Mesothelial cell of epicardium (in vitro differentiated cells): ENCODE measurements around the gene STAG3. TPM values are rescaled to one million over a fixed set of nuclear protein-coding genes. Genes with fewer than 3 reads are reported as not detected.
"Not testable (repeated sequence)": the region's sequence is repeated elsewhere in the genome, so short reads cannot be mapped to it uniquely, and the experiment has no call there.

ENCODE experiments used
- DNase-seq, 2 experiments: peaks; one replicate each; pipeline ENCODE4 v3.0.0; 2021; ENCODE audit warnings: low spot score in 2 of 2; ENCODE audit not compliant: unreplicated experiment in 2 of 2
- H3K27ac Mint-ChIP-seq: 2 replicates; pipeline ENCODE4 v1.8.0; 2021; ENCODE audit warnings: mixed read lengths
- H3K27me3 Mint-ChIP-seq: 2 replicates; pipeline ENCODE4 v1.8.0; 2021; ENCODE audit warnings: low read depth, mixed read lengths
- H3K36me3 Mint-ChIP-seq: 2 replicates; pipeline ENCODE4 v1.8.0; 2021; ENCODE audit warnings: mixed read lengths
- H3K4me1 Mint-ChIP-seq: 2 replicates; pipeline ENCODE4 v1.8.0; 2021; ENCODE audit warnings: mixed read lengths
- H3K4me3 Mint-ChIP-seq: 2 replicates; pipeline ENCODE4 v1.8.0; 2021; ENCODE audit warnings: mild to moderate bottlenecking, moderate library complexity, mixed read lengths
- H3K9me3 Mint-ChIP-seq: 2 replicates; pipeline ENCODE4 v1.8.0; 2021; ENCODE audit warnings: mixed read lengths
- total RNA-seq: library from RNA; stranded (reverse); gene quantifications from 3 replicates; pipeline ENCODE4 v1.2.1, GENCODE V29; 2021
- TF ChIP-seq, protein P1 (sequence below): fragments of 200-600 bp; sonication (generic); IDR thresholded peaks from one replicate; pipeline ENCODE4 v1.5.0; 2021; ENCODE audit warnings: antibody characterized with exemption; ENCODE audit not compliant: unreplicated experiment

The STAG3 gene
- total RNA-seq, 1 donor from 2014 or later = 0.94 TPM

DNA sequence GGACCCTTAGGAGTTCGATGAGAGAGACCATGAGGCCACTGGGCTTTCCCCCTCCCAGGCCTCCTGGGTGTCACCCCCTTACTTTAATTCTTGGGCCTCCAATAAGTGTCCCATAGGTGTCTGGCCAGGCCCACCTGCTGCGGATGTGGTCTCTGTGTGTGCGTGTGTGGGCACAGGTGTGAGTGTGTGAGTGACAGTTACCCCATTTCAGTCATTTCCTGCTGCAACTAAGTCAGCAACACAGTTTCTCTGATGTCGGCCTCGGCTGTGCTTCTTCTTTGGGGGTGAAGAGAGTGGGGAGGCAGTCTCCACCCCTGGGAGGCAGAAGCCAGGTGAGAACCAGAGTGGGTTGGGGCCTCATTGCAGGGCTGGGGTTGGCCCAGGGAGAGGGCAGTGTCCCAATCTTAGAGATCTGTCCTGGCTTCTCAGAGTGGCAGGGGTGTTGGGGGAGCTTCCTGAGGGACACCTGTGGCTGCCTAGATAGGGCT is 43.6 kb downstream of the STAG3 start:
- Mint-ChIP-seq H3K27me3 (no peaks in the 10 kb centered on the region), H3K9me3 (no peaks in the 10 kb centered on the region), H3K4me1 (no peaks in the 10 kb centered on the region), H3K27ac (no peak overlapping the region), H3K4me3 (no peak overlapping the region), H3K36me3 (peaks cover 3% of the 10 kb centered on the region)
- TF ChIP-seq, protein P1, sequence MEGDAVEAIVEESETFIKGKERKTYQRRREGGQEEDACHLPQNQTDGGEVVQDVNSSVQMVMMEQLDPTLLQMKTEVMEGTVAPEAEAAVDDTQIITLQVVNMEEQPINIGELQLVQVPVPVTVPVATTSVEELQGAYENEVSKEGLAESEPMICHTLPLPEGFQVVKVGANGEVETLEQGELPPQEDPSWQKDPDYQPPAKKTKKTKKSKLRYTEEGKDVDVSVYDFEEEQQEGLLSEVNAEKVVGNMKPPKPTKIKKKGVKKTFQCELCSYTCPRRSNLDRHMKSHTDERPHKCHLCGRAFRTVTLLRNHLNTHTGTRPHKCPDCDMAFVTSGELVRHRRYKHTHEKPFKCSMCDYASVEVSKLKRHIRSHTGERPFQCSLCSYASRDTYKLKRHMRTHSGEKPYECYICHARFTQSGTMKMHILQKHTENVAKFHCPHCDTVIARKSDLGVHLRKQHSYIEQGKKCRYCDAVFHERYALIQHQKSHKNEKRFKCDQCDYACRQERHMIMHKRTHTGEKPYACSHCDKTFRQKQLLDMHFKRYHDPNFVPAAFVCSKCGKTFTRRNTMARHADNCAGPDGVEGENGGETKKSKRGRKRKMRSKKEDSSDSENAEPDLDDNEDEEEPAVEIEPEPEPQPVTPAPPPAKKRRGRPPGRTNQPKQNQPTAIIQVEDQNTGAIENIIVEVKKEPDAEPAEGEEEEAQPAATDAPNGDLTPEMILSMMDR = no peak
- no peak for DNase-seq

DNA sequence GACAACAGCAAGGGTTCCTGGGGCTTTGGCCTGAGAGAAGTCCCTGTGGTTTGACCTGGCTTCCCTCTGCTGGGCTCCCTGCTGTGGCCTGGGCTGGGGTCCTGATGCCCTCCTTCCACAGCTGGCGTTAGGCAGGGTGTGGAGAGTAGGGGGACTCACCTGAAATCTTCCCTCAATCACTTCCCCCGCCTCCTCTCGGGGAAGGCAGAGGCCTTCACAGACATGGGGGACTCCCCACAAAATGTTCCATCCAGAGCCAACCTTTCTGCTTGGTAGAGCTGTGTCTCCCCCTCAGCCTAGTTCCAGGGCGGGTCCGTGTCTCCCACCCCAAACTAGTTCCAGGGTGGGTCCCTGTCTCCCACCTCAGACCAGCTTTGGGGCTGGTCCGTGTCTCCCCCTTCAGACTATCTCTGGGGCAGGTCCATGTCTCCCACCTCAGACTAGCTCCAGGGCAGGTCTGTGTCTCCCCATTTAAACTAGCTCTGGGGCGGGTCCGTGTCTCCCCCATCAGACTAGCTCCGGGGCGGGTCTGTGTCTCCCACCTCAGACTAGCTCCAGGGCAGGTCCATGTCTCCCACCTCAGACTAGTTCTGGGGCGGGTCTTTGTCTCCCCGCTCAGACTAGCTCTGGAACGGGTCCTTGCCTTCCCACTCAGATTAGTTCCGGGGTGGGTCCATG is 44.2 kb downstream of the STAG3 start:
- Mint-ChIP-seq H3K27me3 (no peaks in the 10 kb centered on the region), H3K9me3 (no peaks in the 10 kb centered on the region), H3K36me3 (peaks cover 3% of the 10 kb centered on the region), H3K4me1 (no peaks in the 10 kb centered on the region), H3K4me3 (no peak overlapping the region), H3K27ac (no peak overlapping the region)
- TF ChIP-seq, protein P1 = no peak
- DNase-seq = no peak

DNA sequence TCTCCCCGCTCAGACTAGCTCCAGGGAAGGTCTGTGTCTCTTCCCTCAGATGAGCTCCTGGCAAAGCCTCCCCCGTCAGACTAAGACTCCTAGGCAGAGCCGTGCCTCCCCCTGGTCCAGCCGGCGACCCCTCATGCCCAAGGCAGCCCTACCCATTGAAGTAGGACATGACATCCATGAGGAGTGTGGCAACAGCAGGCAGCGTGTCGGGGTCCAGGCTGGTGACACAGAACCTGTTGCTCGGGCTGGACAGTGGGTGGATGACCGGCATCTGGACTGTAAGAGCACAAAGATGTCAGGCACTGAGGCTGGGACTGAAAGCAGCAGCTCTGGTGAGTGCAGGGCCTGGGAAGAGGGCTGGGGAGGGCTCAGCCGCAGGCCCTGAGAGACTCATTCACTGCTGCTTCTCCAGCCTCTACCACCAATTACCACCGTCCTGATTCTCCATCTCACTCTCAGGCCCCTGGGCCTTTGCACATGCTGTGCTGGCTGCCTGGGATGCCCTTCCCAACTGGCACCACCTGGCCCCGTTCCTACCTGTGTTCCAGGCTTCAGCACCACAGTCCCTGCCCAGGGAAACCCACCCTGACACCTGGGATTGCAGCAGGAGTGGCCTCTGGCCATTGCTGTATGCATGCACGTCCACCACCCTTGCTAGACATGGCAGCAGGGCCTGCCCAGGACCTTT is 44.9 kb downstream of the STAG3 start:
- Mint-ChIP-seq H3K4me3 (no peak overlapping the region), H3K27ac (no peak overlapping the region), H3K27me3 (no peaks in the 10 kb centered on the region), H3K36me3 (peaks cover 3% of the 10 kb centered on the region), H3K9me3 (no peaks in the 10 kb centered on the region), H3K4me1 (no peaks in the 10 kb centered on the region)
- TF ChIP-seq, protein P1 = no peak
- no peak for DNase-seq

DNA sequence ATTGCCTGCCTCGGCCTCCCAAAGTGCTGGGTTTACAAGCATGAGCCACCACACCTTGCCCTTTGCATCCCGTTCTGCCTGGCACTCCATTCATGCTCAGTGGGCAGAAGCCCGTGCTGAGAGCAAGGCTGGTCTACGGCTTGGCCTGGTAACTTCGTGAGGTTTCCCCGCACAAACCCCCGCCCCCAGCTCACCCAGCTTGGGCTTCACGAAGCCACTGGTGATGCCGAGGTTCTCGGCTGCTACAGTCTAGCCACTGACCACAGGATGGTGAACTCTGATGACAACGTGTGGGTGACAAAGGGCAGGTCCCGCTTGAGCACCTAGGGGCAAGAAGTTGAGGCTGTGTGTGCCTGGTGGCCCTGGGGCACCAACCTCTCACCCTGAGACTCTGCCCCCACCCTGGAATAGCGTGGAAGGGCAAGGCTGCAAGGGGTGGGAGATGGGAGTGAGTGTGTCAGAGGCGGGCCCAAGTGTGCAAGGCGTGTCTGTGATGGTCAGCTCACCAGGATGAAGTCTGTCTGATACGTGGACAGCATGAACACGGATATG is 45.7 kb downstream of the STAG3 start:
- not testable (repeated sequence) for H3K36me3 Mint-ChIP-seq, H3K27me3 Mint-ChIP-seq, H3K4me3 Mint-ChIP-seq, H3K27ac Mint-ChIP-seq, DNase-seq, H3K4me1 Mint-ChIP-seq, H3K9me3 Mint-ChIP-seq

DNA sequence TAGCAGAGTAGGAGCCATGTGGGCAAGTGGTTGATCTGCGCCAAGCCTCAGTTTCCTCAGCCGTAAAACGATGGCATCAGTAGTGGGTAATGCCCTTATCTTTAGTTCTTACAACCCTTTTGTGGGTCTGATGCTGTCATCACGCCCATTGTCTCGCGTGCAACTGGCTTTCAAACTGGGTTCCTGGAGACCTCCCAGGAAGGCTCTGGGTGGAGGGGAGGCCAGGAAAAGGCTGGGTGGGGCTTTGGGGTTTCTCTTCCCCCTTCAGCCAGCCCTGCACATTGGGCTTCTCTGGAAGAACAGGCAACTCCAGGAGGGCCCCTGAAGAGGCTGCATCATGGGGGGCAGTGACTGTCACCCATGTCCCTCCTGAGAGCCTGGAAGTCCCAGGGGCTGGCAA is 47.2 kb downstream of the STAG3 start:
- not testable (repeated sequence) for H3K4me3 Mint-ChIP-seq, H3K27me3 Mint-ChIP-seq, DNase-seq, H3K36me3 Mint-ChIP-seq, H3K9me3 Mint-ChIP-seq, H3K27ac Mint-ChIP-seq, H3K4me1 Mint-ChIP-seq

DNA sequence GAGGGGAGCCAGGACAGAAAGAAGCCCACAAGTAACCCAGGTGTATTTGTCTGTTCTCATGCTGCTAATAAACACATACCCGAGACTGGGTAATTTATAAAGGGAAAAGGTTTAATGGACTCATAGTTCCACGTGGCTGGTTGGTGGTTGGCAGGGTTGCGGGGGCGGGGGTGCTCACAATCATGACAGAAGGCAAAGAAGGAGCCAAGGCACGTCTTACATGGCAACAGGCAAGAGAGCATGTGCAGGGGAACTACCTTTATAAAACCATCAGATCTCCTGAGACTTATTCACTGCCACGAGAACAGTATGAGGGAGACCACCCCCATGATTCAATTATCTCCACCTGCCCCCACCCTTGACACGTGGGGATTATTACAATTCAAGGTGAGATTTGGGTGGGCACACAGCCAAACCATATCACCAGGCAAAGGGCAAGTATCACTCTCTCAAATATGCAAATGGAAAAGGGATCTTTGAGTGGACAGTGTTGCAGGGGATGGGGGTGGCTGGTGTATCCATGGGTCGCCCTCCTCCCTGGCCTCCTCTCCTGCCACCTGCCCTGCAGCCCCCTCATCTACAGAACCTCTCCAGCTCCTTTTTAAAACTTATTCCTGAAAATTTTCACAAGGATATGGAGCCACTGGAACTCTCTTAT is 57.1 kb downstream of the STAG3 start:
- H3K36me3 Mint-ChIP-seq = peaks cover 13% of the 10 kb centered on the region
- not testable (repeated sequence) for H3K9me3 Mint-ChIP-seq, H3K27me3 Mint-ChIP-seq, H3K4me3 Mint-ChIP-seq, H3K27ac Mint-ChIP-seq, H3K4me1 Mint-ChIP-seq, DNase-seq

DNA sequence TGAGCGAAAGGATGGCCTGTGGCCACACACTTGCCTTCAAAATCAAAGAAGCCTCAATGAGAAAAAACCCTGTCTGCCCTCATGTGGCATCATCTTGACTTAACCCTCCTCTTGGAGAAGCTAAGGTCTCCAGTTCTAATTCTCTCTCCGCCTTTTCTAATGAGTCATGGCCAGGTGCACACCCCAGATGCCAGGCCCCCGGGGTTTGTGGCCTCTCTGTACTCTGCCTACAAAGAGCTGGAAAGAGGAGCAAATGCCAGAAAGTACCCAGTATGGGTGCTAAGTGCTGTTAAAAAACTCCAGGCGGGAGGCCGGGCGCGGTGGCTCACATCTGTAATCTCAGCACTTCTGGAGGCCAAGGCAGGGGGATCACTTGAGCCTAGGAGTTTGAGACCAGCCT is 62.3 kb downstream of the STAG3 start:
- H3K27ac Mint-ChIP-seq, H3K27me3 Mint-ChIP-seq, H3K4me1 Mint-ChIP-seq, H3K4me3 Mint-ChIP-seq, DNase-seq, H3K9me3 Mint-ChIP-seq: not testable (repeated sequence)
- H3K36me3 Mint-ChIP-seq = peaks cover 12% of the 10 kb centered on the region

DNA sequence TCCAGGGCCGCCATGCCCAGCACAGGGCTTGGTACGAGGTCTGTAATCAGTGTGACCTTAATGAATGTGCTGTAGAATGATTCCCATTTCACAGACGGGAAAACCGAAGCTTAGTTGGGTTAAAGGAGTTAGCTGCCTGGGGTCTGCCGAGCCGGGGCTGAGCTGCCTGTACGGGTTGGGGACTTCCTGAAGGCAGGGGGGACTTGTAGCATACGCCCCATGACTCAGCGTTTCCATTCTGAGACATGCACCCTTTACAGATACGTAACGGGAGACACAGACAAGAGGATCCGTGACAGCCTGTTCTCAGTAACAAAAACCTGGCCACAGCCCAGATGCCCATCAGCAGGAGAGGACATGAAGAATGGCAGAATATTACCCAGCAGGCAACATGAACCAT is 65.7 kb downstream of the STAG3 start:
- not testable (repeated sequence) for DNase-seq, H3K27ac Mint-ChIP-seq, H3K4me3 Mint-ChIP-seq, H3K9me3 Mint-ChIP-seq, H3K36me3 Mint-ChIP-seq, H3K27me3 Mint-ChIP-seq
- H3K4me1 Mint-ChIP-seq = peaks cover 34% of the 10 kb centered on the region

DNA sequence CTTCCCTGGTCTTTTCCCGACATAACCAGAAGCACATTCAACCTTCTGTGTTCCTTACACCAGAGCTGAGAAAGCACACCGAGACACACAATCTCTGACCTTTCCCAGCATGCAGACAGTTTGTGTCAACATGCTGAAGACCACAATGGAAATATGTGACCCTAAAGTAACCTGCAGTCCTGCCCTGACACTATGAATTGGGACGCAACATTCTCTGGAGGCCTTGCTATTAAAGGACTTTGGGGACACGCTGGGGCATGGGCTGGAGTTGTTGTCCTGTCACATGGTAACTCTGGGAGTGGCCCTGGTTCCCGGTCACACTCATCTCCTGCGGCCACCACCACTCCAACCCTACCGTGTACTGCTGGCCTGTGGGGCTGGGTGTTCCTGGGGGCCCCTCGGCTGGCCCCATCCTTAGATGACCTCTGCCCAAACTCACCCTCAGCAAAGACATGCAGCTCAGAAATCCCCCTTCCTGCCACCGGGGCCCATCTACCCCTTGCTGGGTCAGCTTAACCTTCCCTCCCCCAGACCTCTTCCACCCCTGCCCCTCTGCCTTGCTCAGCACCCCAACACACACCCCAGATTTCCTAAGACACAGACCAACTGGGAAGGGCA is 67.4 kb downstream of the STAG3 start:
- H3K27me3 Mint-ChIP-seq, H3K9me3 Mint-ChIP-seq, H3K36me3 Mint-ChIP-seq, H3K4me3 Mint-ChIP-seq, DNase-seq: not testable (repeated sequence)
- Mint-ChIP-seq H3K27ac (peak overlapping the region; percentile 59), H3K4me1 (peaks cover 39% of the 10 kb centered on the region)

DNA sequence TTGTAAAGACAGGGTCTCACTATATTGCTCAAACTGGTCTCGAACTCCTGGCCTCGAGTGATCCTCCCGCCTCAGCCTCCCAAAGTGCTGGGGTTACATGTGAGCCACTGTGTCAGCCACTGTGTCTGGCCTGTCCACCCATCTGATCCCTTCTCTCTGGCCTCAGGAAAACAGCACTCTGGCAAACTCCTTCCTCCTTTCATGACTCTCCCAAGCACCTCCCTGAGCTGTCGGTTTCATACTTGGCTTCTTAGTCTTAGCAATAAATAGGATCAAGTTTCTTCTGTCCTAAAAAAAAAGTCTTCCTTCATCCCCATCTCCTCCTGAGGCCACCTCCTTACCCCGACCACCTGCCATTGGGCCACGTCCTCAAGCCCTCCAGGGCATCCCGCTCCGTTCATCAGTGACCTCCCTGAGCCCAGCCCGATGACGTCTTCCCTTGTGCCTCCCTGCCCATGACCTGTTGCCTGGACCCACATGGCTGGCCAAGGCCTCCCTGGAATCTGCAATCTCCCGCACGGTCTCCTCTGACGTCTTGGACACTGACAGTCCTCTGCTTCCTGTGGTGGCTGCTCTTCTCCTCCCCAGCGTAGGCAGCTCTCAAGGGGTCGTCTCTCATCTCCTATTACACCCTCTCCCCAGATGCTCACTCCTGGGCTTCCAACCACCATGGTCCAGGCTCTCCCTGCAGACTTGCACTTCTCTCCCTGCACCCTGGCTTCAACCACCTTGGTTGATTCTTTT is 68.6 kb downstream of the STAG3 start:
- peaks cover 39% of the 10 kb centered on the region for H3K4me1 Mint-ChIP-seq
- H3K9me3 Mint-ChIP-seq, H3K27me3 Mint-ChIP-seq, H3K36me3 Mint-ChIP-seq, H3K4me3 Mint-ChIP-seq, DNase-seq: not testable (repeated sequence)
- peak overlapping the region; percentile 95 for H3K27ac Mint-ChIP-seq
